Activated CD4-positive, alpha-beta T cell treated with anti-CD3 and anti-CD28 coated beads, Interleukin-2, Interleukin-6, amounts not matched to agents 100 ng/mL and 50 ng/mL, durations not matched to agents 16 hours and 8 hours (primary cell): ENCODE data around the gene ADGB.

Experiments
- DNase-seq: peaks from one replicate; pipeline ENCODE4 v3.0.0-alpha.2; 2020

The ADGB gene

GRCh38 chr6:146864885-146865284 lies 266.1 kb downstream of the ADGB start:
- no peak for DNase-seq
